OCI-LY1 (cell line): ENCODE data around the gene GSG1L.

Source experiments
- H2AFZ ChIP-seq: fragments of 200-600 bp; sonication (generic), shearing (Covaris generic); 2 replicates; pipeline ENCODE4 v1.6.0; 2014; ENCODE audit warnings: antibody characterized with exemption, mild to moderate bottlenecking, low read length
- H3F3A ChIP-seq: fragments of 200-600 bp; sonication (generic), shearing (Covaris generic); 2 replicates; pipeline ENCODE4 v1.6.0; 2014; ENCODE audit warnings: mild to moderate bottlenecking, antibody characterized with exemption, low read length, moderate library complexity; ENCODE audit not compliant: insufficient read depth
- H3K27ac ChIP-seq: fragments of 200-600 bp; sonication (generic); 2 replicates; pipeline ENCODE4 v1.5.1; 2014; ENCODE audit warnings: low read length, mixed run types, mild to moderate bottlenecking, low read depth; ENCODE audit not compliant: poor library complexity, severe bottlenecking
- H3K27me3 ChIP-seq: fragments of 200-600 bp; sonication (generic); 2 replicates; pipeline ENCODE4 v1.6.0; 2014; ENCODE audit warnings: antibody characterized with exemption, mild to moderate bottlenecking, low read length, moderate library complexity; ENCODE audit not compliant: insufficient read depth
- H3K36me3 ChIP-seq: fragments of 200-600 bp; sonication (generic); 2 replicates; pipeline ENCODE4 v1.6.1; 2014; ENCODE audit warnings: mild to moderate bottlenecking, antibody characterized with exemption, low read length, moderate library complexity, mixed read lengths; ENCODE audit not compliant: insufficient read depth
- H3K4me1 ChIP-seq: fragments of 200-600 bp; sonication (generic); 2 replicates; pipeline ENCODE4 v1.5.1; 2014; ENCODE audit warnings: mild to moderate bottlenecking, low read length, moderate library complexity; ENCODE audit not compliant: insufficient read depth, severe bottlenecking
- H3K4me2 ChIP-seq: fragments of 200-600 bp; sonication (generic), shearing (Covaris generic); 2 replicates; pipeline ENCODE4 v1.6.1; 2014; ENCODE audit warnings: low read length
- H3K4me3 ChIP-seq: fragments of 200-600 bp; sonication (generic); 2 replicates; pipeline ENCODE4 v1.5.1; 2014; ENCODE audit warnings: low read length, low read depth, mild to moderate bottlenecking, mixed read lengths; ENCODE audit not compliant: poor library complexity, severe bottlenecking
- H3K79me2 ChIP-seq: fragments of 200-600 bp; shearing (Covaris generic); 2 replicates; pipeline ENCODE4 v1.6.1; 2016; ENCODE audit warnings: mixed run types, low read length, mixed read lengths; ENCODE audit not compliant: insufficient read depth
- H3K9ac ChIP-seq: fragments of 200-600 bp; sonication (generic), shearing (Covaris generic); 2 replicates; pipeline ENCODE4 v1.6.1; 2014; ENCODE audit warnings: mild to moderate bottlenecking, low read length, mixed read lengths
- H3K9me2 ChIP-seq: fragments of 200-600 bp; sonication (generic), shearing (Covaris generic); 2 replicates; pipeline ENCODE4 v1.6.1; 2014; ENCODE audit warnings: low read depth, mild to moderate bottlenecking, low read length, mixed read lengths
- H3K9me3 ChIP-seq: fragments of 200-600 bp; shearing (Covaris generic); 2 replicates; pipeline ENCODE4 v1.6.1; 2014; ENCODE audit warnings: low read length, mixed read lengths
- H4K20me1 ChIP-seq: fragments of 200-600 bp; sonication (generic), shearing (Covaris generic); 2 replicates; pipeline ENCODE4 v1.6.0; 2016; ENCODE audit warnings: mild to moderate bottlenecking, low read length; ENCODE audit not compliant: insufficient read depth
- EZH2 ChIP-seq: fragments of 200-600 bp; sonication (generic), shearing (Covaris generic); IDR thresholded peaks from 2 replicates; pipeline ENCODE4 v1.8.0; 2017; ENCODE audit warnings: borderline replicate concordance, mixed run types, mild to moderate bottlenecking, antibody characterized with exemption, low read length, moderate library complexity, mixed read lengths
- TF ChIP-seq, protein P1 (sequence below): fragments of 200-600 bp; sonication (generic), shearing (Covaris generic); IDR thresholded peaks from 2 replicates; pipeline ENCODE4 v1.5.1; 2017; ENCODE audit warnings: mild to moderate bottlenecking, antibody characterized with exemption, low read length, moderate library complexity, mixed read lengths

GSG1L gene

DNA sequence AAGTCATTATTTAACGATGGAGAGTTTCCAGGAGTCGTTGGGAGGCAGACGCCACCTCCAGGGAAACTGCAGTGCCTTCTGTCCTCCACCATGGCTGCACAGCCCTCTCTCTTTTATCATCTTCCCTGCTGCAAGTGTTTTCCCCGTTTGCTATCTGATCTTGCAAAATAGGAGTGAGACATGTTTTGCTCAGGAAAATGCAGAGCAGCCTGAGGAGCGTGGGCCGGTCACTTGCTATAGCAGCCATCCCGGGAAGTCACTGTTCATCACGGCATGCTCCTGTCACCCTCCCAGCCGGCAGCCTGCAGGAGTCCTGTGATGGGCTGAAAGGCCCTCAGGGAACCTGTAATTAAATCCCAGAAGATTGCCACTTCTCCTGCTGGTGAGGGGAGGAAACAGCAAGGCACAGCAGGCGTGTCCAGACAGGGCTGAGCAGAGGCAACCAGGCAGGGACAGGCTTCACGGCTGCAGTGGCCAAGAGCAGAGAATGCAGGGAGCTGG is 143.1 kb downstream of the GSG1L start:
- Histone ChIP-seq H3K79me2 (no peaks in the 10 kb centered on the region), H3K27ac (no peak overlapping the region), H3K4me1 (no peaks in the 10 kb centered on the region), H3K4me2 (no peak overlapping the region), H3K36me3 (no peaks in the 10 kb centered on the region), H4K20me1 (no peaks in the 10 kb centered on the region), H2AFZ (no peak overlapping the region), H3K9ac (no peak overlapping the region), H3K9me3 (no peaks in the 10 kb centered on the region), H3K27me3 (no peaks in the 10 kb centered on the region), H3K4me3 (no peak overlapping the region), H3K9me2 (no peaks in the 10 kb centered on the region), H3F3A (no peaks in the 10 kb centered on the region)
- TF ChIP-seq EZH2, result no peak
- TF ChIP-seq, protein P1, sequence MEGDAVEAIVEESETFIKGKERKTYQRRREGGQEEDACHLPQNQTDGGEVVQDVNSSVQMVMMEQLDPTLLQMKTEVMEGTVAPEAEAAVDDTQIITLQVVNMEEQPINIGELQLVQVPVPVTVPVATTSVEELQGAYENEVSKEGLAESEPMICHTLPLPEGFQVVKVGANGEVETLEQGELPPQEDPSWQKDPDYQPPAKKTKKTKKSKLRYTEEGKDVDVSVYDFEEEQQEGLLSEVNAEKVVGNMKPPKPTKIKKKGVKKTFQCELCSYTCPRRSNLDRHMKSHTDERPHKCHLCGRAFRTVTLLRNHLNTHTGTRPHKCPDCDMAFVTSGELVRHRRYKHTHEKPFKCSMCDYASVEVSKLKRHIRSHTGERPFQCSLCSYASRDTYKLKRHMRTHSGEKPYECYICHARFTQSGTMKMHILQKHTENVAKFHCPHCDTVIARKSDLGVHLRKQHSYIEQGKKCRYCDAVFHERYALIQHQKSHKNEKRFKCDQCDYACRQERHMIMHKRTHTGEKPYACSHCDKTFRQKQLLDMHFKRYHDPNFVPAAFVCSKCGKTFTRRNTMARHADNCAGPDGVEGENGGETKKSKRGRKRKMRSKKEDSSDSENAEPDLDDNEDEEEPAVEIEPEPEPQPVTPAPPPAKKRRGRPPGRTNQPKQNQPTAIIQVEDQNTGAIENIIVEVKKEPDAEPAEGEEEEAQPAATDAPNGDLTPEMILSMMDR, result no peak

DNA sequence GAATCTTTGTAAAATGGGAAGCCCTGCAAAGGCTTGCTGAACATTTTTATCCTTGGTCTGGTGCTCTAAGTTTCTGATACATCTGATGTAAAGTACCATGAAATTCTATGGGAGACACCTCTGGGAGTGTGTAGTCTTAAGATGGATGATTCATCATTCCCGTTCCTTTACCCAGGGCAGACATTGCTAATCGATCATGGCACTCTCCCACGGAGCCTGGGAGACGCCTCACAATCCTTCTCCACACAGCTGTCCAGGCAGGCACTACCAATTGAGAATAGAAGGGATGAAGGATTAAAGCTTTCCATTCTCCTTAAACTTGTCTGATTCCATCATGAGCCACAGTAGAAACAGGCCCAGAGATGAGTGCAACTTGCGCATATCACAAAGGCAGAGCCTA is 144.8 kb downstream of the GSG1L start:
- no peaks in the 10 kb centered on the region for H3F3A ChIP-seq
- no peak overlapping the region for H3K4me3 ChIP-seq
- no peak overlapping the region for H3K27ac ChIP-seq
- H3K4me1 ChIP-seq, result no peaks in the 10 kb centered on the region
- no peaks in the 10 kb centered on the region for H3K27me3 ChIP-seq
- TF ChIP-seq, protein P1, result no peak
- no peak for TF ChIP-seq EZH2
- no peaks in the 10 kb centered on the region for H3K9me2 ChIP-seq
- no peaks in the 10 kb centered on the region for H4K20me1 ChIP-seq
- no peaks in the 10 kb centered on the region for H3K79me2 ChIP-seq
- no peaks in the 10 kb centered on the region for H3K9me3 ChIP-seq
- no peak overlapping the region for H2AFZ ChIP-seq
- no peaks in the 10 kb centered on the region for H3K36me3 ChIP-seq
- no peak overlapping the region for H3K4me2 ChIP-seq
- H3K9ac ChIP-seq, result no peak overlapping the region

DNA sequence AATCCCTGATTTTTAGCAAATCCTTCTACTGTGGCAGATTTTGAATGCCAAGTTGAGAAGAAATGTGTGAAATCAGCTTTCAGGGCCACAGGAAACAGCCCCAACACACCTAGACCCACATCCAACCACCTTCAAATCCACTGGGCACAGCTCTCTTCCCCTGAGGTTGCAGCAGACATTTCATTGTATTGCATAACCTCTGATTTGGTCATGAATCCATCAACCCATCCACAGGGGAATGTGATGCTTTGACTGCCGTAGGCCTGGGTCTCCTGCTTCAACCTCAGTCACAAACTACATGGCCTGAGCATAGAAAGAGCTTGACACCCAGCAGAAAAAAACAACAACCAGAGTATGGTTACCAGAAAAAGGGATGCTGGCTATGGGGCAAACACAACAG is 145.6 kb downstream of the GSG1L start:
- no peak overlapping the region for H3K27ac ChIP-seq
- H3F3A ChIP-seq, result no peaks in the 10 kb centered on the region
- no peaks in the 10 kb centered on the region for H3K36me3 ChIP-seq
- no peak overlapping the region for H3K4me2 ChIP-seq
- no peaks in the 10 kb centered on the region for H3K27me3 ChIP-seq
- no peaks in the 10 kb centered on the region for H3K79me2 ChIP-seq
- no peaks in the 10 kb centered on the region for H3K9me3 ChIP-seq
- H3K9ac ChIP-seq, result no peak overlapping the region
- no peaks in the 10 kb centered on the region for H3K9me2 ChIP-seq
- no peaks in the 10 kb centered on the region for H3K4me1 ChIP-seq
- no peaks in the 10 kb centered on the region for H4K20me1 ChIP-seq
- TF ChIP-seq, protein P1, result no peak
- no peak for TF ChIP-seq EZH2
- H3K4me3 ChIP-seq, result no peak overlapping the region
- H2AFZ ChIP-seq, result no peak overlapping the region
